GM21381 (cell line): ENCODE data around the gene ZC3H7A.
"Not testable (repeated sequence)": the region's sequence is repeated elsewhere in the genome, so short reads cannot be mapped to it uniquely, and the experiment has no call there.

Source experiments
- ATAC-seq: cut with Tn5 transposase; IDR thresholded peaks from one replicate; pipeline ENCODE4 v1.9.1; 2021; ENCODE audit warnings: mild to moderate bottlenecking, moderate library complexity; ENCODE audit not compliant: unreplicated experiment

The ZC3H7A gene

GRCh38 chr16:11797166-11797956, at the start of gene ZC3H7A:
Gene ZC3H7A, minus strand, starts transcription at chr16:11797258. Its CDS starts 14,904 bp downstream, at chr16:11782354.
- ATAC-seq = peak; percentile 89

GRCh38 chr16:11844499-11844898, 47.4 kb upstream of the ZC3H7A start:
- ATAC-seq = no peak

- no peak for ATAC-seq
These were observed 46.8 kb upstream of the ZC3H7A start for GRCh38 chr16:11843861-11844260.

GRCh38 chr16:11843206-11843605, 46.1 kb upstream of the ZC3H7A start:
- ATAC-seq = no peak

GRCh38 chr16:11841026-11841425, 44.0 kb upstream of the ZC3H7A start:
- no peak for ATAC-seq

GRCh38 chr16:11836650-11837244, 39.7 kb upstream of the ZC3H7A start:
- ATAC-seq = no peak

- no peak for ATAC-seq
These were observed 39.0 kb upstream of the ZC3H7A start for GRCh38 chr16:11835891-11836649.

- no peak for ATAC-seq
These were observed 38.3 kb upstream of the ZC3H7A start for GRCh38 chr16:11835309-11835708.

GRCh38 chr16:11833951-11834695, 37.1 kb upstream of the ZC3H7A start:
- no peak for ATAC-seq

- ATAC-seq = no peak
These were observed 31.6 kb upstream of the ZC3H7A start for GRCh38 chr16:11828696-11829095.

GRCh38 chr16:11825520-11826165, 28.6 kb upstream of the ZC3H7A start:
- not testable (repeated sequence) for ATAC-seq

GRCh38 chr16:11824362-11824761, 27.3 kb upstream of the ZC3H7A start:
- no peak for ATAC-seq

GRCh38 chr16:11823645-11824044, 26.6 kb upstream of the ZC3H7A start:
- ATAC-seq = not testable (repeated sequence)

GRCh38 chr16:11819798-11820197, 22.7 kb upstream of the ZC3H7A start:
- ATAC-seq = no peak

- not testable (repeated sequence) for ATAC-seq
These were observed 21.9 kb upstream of the ZC3H7A start for GRCh38 chr16:11818970-11819369.

- ATAC-seq = no peak
These were observed 19.1 kb upstream of the ZC3H7A start for GRCh38 chr16:11816123-11816522.

GRCh38 chr16:11814800-11815199, 17.7 kb upstream of the ZC3H7A start:
- not testable (repeated sequence) for ATAC-seq

- no peak for ATAC-seq
These were observed 9.7 kb upstream of the ZC3H7A start for GRCh38 chr16:11806721-11807120.

- no peak for ATAC-seq
These were observed 8.5 kb upstream of the ZC3H7A start for GRCh38 chr16:11805556-11805955.

GRCh38 chr16:11801481-11802021, 4.5 kb upstream of the ZC3H7A start:
- ATAC-seq = no peak
